ENCODE measurements around the gene ANKRD44. TPM values are rescaled to one million over a fixed set of nuclear protein-coding genes. Genes with fewer than 3 reads are reported as not detected.

Gene ANKRD44
- total and polyA plus RNA-seq, 8 donors = 23.2 to 52.6 (median 29.8) TPM

DNA sequence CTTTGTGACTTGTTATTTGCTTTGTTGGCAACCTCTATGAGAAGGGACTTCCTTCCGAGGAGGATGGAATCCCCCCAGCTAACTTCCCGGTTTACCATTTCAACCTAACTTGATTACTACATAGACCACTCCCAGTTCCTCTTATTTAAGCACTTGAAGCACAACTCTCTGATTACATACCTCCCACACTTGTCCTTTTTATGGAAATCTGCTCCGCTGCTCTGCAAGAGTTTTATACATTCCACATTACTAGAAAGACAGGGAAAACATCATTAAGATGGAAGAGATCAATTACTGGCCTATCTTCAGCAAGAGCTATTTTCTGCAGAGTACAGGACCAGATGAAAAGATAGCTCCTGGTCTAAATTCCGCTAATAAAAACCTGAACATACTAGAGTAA, 224.1 kb downstream of the ANKRD44 start:
- intact Hi-C loops (cut with DNase I) = no loop called here
- Histone ChIP-seq H3K9me3 (no peaks in the 10 kb centered on the region), H3K27me3 (no peaks in the 10 kb centered on the region), H3K27ac (peak overlapping the region in 1 of 2 donors; percentile 72), H3K36me3 (peaks cover 0 to 32% of the 10 kb centered on the region in 2 donors), H3K4me3 (no peak overlapping the region), H3K4me1 (peaks cover 0 to 22% of the 10 kb centered on the region in 2 donors)
- DNase-seq (no peak), ATAC-seq (peak; percentile 57)
- TF ChIP-seq, protein P1, sequence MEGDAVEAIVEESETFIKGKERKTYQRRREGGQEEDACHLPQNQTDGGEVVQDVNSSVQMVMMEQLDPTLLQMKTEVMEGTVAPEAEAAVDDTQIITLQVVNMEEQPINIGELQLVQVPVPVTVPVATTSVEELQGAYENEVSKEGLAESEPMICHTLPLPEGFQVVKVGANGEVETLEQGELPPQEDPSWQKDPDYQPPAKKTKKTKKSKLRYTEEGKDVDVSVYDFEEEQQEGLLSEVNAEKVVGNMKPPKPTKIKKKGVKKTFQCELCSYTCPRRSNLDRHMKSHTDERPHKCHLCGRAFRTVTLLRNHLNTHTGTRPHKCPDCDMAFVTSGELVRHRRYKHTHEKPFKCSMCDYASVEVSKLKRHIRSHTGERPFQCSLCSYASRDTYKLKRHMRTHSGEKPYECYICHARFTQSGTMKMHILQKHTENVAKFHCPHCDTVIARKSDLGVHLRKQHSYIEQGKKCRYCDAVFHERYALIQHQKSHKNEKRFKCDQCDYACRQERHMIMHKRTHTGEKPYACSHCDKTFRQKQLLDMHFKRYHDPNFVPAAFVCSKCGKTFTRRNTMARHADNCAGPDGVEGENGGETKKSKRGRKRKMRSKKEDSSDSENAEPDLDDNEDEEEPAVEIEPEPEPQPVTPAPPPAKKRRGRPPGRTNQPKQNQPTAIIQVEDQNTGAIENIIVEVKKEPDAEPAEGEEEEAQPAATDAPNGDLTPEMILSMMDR (IDR thresholded peaks at IDR 0.05) = no peak

GRCh38 chr2:197085665-197086064, 224.9 kb downstream of the ANKRD44 start:
- H3K27me3 ChIP-seq = no peaks in the 10 kb centered on the region
- H3K4me3 ChIP-seq = no peak overlapping the region
- no peaks in the 10 kb centered on the region for H3K9me3 ChIP-seq
- H3K4me1 ChIP-seq = peaks cover 0 to 27% of the 10 kb centered on the region in 2 donors
- H3K27ac ChIP-seq = peak overlapping the region in 1 of 2 donors; percentile 72
- ATAC-seq (no peak), DNase-seq (no peak)
- TF ChIP-seq, protein P1 (IDR thresholded peaks at IDR 0.05) = no peak
- H3K36me3 ChIP-seq = peaks cover 0 to 33% of the 10 kb centered on the region in 2 donors
- intact Hi-C loops (cut with DNase I) = no loop called here

DNA sequence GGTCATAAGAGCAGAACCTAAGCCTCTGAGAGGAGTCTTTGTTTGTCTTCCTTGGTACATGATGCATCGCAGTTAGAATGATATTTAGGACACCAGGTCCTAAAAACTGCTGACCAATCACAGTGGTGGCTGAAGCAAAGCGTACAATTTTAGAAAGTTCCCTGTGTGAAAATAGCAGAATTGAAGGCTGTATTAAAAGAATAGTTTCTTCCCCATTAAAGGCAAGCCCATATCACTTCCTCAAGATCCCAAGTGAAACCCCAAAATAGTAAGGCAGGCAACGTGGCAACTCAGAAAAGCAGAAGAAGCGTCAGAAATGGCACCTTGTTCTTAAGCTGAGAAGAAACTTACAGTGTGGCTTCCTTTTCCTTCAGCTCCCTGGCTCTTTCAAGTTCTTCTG, 229.3 kb downstream of the ANKRD44 start:
- Histone ChIP-seq H3K4me3 (no peak overlapping the region), H3K27ac (no peak overlapping the region), H3K36me3 (peaks cover 0 to 63% of the 10 kb centered on the region in 2 donors), H3K9me3 (no peaks in the 10 kb centered on the region), H3K4me1 (peaks cover 0 to 17% of the 10 kb centered on the region in 2 donors), H3K27me3 (no peaks in the 10 kb centered on the region)
- intact Hi-C loops (cut with DNase I) = no loop called here
- DNase-seq (no peak), ATAC-seq (no peak)
- TF ChIP-seq, protein P1 (IDR thresholded peaks at IDR 0.05) = no peak

GRCh38 chr2:197080578-197081216, 229.9 kb downstream of the ANKRD44 start:
- H3K4me3 ChIP-seq = no peak overlapping the region
- TF ChIP-seq, protein P1 (IDR thresholded peaks at IDR 0.05) = no peak
- H3K27me3 ChIP-seq = no peaks in the 10 kb centered on the region
- DNase-seq (no peak), ATAC-seq (no peak)
- peaks cover 0 to 11% of the 10 kb centered on the region in 2 donors for H3K4me1 ChIP-seq
- H3K36me3 ChIP-seq = peaks cover 0 to 69% of the 10 kb centered on the region in 2 donors
- H3K27ac ChIP-seq = no peak overlapping the region
- intact Hi-C loops (cut with DNase I) = no loop called here
- no peaks in the 10 kb centered on the region for H3K9me3 ChIP-seq

GRCh38 chr2:197079832-197080555, 230.6 kb downstream of the ANKRD44 start:
- H3K27ac ChIP-seq = no peak overlapping the region
- no peaks in the 10 kb centered on the region for H3K9me3 ChIP-seq
- ATAC-seq = no peak
- intact Hi-C loops (cut with DNase I) = no loop called here
- H3K4me1 ChIP-seq = peaks cover 0 to 9% of the 10 kb centered on the region in 2 donors
- H3K27me3 ChIP-seq = no peaks in the 10 kb centered on the region
- H3K4me3 ChIP-seq = no peak overlapping the region
- no peak for DNase-seq
- TF ChIP-seq, protein P1 (IDR thresholded peaks at IDR 0.05) = no peak
- peaks cover 0 to 69% of the 10 kb centered on the region in 2 donors for H3K36me3 ChIP-seq

Data from left lung (tissue), 10 donors.